Measurements from ENCODE around the gene ABCG1. TPM values are rescaled to one million over a fixed set of nuclear protein-coding genes. Genes with fewer than 3 reads are reported as not detected.

ABCG1 gene
- polyA plus RNA-seq, 1 donor from 2014 or later: 14.2 TPM

DNA sequence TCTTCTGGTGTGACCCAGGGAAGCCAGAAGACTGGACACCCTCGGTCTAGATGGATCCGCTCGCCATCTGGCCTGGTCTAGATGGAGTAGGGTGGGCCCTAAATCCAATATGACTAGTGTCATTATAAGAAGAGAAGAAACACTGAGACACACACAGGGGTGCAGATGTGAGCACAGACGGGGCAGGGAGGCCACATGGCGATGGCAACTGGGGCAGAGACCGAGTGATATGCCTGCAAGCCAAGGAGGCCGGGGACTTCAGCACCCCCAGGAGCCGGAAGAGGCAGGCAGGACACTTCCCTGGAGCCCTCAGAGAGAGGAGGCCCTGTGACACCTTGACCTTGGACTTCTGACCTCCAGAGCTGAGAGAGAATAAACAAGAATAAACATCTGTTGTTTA, 101.9 kb downstream of the ABCG1 start:
- Histone ChIP-seq H3K4me2 (ENCODE audit: low read length) (no peak overlapping the region), H4K20me1 (ENCODE audit: insufficient read depth) (no peaks in the 10 kb centered on the region), H3K79me2 (replicated peaks; ENCODE audit: insufficient read depth, low read length) (no peaks in the 10 kb centered on the region), H3K9me2 (ENCODE audit: insufficient read depth, low read length) (no peaks in the 10 kb centered on the region), H3K27me3 (ENCODE audit: insufficient read depth, low read depth, low read length) (no peaks in the 10 kb centered on the region), H3K27ac (ENCODE audit: low read length) (no peak overlapping the region), H3K36me3 (ENCODE audit: insufficient read depth, low read length) (no peaks in the 10 kb centered on the region), H3K9ac (ENCODE audit: low read length) (no peak overlapping the region), H3K4me3 (ENCODE audit: low read length) (no peak overlapping the region), H3F3A (ENCODE audit: insufficient read depth, low read length, poor library complexity, severe bottlenecking) (no peaks in the 10 kb centered on the region), H2AFZ (ENCODE audit: low read depth, low read length) (no peak overlapping the region), H3K9me3 (ENCODE audit: low read length) (no peaks in the 10 kb centered on the region)
- no peak for TF ChIP-seq TAF1 (IDR thresholded peaks at IDR 0.05; ENCODE audit: low read depth)
- TF ChIP-seq POLR2AphosphoS5 (IDR thresholded peaks at IDR 0.05): no peak
- no peak for TF ChIP-seq EP300 (conservative IDR thresholded peaks at IDR 0.05; ENCODE audit: poor library complexity, severe bottlenecking)
- no peak for TF ChIP-seq MXI1 (conservative IDR thresholded peaks at IDR 0.05; ENCODE audit: poor library complexity, severe bottlenecking)
- TF ChIP-seq EZH2 (IDR thresholded peaks at IDR 0.05; ENCODE audit: borderline replicate concordance, insufficient read depth, low read length, poor library complexity, severe bottlenecking): no peak
- TF ChIP-seq SMC3 (conservative IDR thresholded peaks at IDR 0.05; ENCODE audit: poor library complexity): no peak
- TF ChIP-seq, protein P1, sequence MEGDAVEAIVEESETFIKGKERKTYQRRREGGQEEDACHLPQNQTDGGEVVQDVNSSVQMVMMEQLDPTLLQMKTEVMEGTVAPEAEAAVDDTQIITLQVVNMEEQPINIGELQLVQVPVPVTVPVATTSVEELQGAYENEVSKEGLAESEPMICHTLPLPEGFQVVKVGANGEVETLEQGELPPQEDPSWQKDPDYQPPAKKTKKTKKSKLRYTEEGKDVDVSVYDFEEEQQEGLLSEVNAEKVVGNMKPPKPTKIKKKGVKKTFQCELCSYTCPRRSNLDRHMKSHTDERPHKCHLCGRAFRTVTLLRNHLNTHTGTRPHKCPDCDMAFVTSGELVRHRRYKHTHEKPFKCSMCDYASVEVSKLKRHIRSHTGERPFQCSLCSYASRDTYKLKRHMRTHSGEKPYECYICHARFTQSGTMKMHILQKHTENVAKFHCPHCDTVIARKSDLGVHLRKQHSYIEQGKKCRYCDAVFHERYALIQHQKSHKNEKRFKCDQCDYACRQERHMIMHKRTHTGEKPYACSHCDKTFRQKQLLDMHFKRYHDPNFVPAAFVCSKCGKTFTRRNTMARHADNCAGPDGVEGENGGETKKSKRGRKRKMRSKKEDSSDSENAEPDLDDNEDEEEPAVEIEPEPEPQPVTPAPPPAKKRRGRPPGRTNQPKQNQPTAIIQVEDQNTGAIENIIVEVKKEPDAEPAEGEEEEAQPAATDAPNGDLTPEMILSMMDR (IDR thresholded peaks at IDR 0.05; ENCODE audit: poor library complexity, severe bottlenecking): no peak
- TF ChIP-seq, protein P2, sequence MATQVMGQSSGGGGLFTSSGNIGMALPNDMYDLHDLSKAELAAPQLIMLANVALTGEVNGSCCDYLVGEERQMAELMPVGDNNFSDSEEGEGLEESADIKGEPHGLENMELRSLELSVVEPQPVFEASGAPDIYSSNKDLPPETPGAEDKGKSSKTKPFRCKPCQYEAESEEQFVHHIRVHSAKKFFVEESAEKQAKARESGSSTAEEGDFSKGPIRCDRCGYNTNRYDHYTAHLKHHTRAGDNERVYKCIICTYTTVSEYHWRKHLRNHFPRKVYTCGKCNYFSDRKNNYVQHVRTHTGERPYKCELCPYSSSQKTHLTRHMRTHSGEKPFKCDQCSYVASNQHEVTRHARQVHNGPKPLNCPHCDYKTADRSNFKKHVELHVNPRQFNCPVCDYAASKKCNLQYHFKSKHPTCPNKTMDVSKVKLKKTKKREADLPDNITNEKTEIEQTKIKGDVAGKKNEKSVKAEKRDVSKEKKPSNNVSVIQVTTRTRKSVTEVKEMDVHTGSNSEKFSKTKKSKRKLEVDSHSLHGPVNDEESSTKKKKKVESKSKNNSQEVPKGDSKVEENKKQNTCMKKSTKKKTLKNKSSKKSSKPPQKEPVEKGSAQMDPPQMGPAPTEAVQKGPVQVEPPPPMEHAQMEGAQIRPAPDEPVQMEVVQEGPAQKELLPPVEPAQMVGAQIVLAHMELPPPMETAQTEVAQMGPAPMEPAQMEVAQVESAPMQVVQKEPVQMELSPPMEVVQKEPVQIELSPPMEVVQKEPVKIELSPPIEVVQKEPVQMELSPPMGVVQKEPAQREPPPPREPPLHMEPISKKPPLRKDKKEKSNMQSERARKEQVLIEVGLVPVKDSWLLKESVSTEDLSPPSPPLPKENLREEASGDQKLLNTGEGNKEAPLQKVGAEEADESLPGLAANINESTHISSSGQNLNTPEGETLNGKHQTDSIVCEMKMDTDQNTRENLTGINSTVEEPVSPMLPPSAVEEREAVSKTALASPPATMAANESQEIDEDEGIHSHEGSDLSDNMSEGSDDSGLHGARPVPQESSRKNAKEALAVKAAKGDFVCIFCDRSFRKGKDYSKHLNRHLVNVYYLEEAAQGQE (IDR thresholded peaks at IDR 0.05; ENCODE audit: borderline replicate concordance): no peak
- no peak for TF ChIP-seq RAD21 (conservative IDR thresholded peaks at IDR 0.05)

DNA sequence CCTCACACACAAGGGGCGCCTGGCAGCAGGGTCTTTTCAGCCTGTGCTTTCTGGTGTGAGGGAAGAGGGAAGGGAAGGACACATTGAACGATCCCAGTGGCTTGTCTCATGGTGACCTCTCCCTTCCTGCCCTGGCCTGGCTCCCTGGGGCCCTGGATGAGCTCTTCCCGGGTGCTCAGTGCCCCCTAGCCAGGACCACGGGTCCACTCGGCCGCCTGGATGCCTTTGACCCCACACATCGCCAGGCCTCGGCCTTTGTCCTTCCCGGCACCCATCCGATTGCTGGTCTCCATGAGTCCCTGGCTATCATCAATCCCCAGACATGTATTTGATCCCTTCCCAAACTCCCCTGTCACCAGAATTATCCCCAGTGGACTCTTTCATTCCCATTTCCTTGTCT, 102.3 kb downstream of the ABCG1 start:
- no peaks in the 10 kb centered on the region for H3K9me2 ChIP-seq (ENCODE audit: insufficient read depth, low read length)
- no peaks in the 10 kb centered on the region for H3F3A ChIP-seq (ENCODE audit: insufficient read depth, low read length, poor library complexity, severe bottlenecking)
- no peak overlapping the region for H3K4me3 ChIP-seq (ENCODE audit: low read length)

More for the DNA sequence above, 102.3 kb downstream of the ABCG1 start:
- no peaks in the 10 kb centered on the region for H3K36me3 ChIP-seq (ENCODE audit: insufficient read depth, low read length)
- H3K9ac ChIP-seq (ENCODE audit: low read length): no peak overlapping the region
- H3K4me2 ChIP-seq (ENCODE audit: low read length): no peak overlapping the region
- no peak for TF ChIP-seq EZH2 (IDR thresholded peaks at IDR 0.05; ENCODE audit: borderline replicate concordance, insufficient read depth, low read length, poor library complexity, severe bottlenecking)
- TF ChIP-seq, protein P2 (IDR thresholded peaks at IDR 0.05; ENCODE audit: borderline replicate concordance): no peak
- TF ChIP-seq TAF1 (IDR thresholded peaks at IDR 0.05; ENCODE audit: low read depth): no peak
- no peak for TF ChIP-seq SMC3 (conservative IDR thresholded peaks at IDR 0.05; ENCODE audit: poor library complexity)
- TF ChIP-seq EP300 (conservative IDR thresholded peaks at IDR 0.05; ENCODE audit: poor library complexity, severe bottlenecking): no peak
- no peak for TF ChIP-seq RAD21 (conservative IDR thresholded peaks at IDR 0.05)
- TF ChIP-seq MXI1 (conservative IDR thresholded peaks at IDR 0.05; ENCODE audit: poor library complexity, severe bottlenecking): no peak
- TF ChIP-seq, protein P1 (IDR thresholded peaks at IDR 0.05; ENCODE audit: poor library complexity, severe bottlenecking): no peak
- no peak for TF ChIP-seq POLR2AphosphoS5 (IDR thresholded peaks at IDR 0.05)
- H3K79me2 ChIP-seq (replicated peaks; ENCODE audit: insufficient read depth, low read length): no peaks in the 10 kb centered on the region
- no peak overlapping the region for H2AFZ ChIP-seq (ENCODE audit: low read depth, low read length)
- H3K27ac ChIP-seq (ENCODE audit: low read length): no peak overlapping the region
- H3K27me3 ChIP-seq (ENCODE audit: insufficient read depth, low read depth, low read length): no peaks in the 10 kb centered on the region
- H4K20me1 ChIP-seq (ENCODE audit: insufficient read depth): no peaks in the 10 kb centered on the region
- no peaks in the 10 kb centered on the region for H3K9me3 ChIP-seq (ENCODE audit: low read length)
